HG03045 (cell line): ENCODE measurements around the gene VPS35.
"Not testable (repeated sequence)": the region's sequence is repeated elsewhere in the genome, so short reads cannot be mapped to it uniquely, and the experiment has no call there.

ENCODE experiments used
- ATAC-seq: cut with Tn5 transposase; IDR thresholded peaks from one replicate; pipeline ENCODE4 v1.9.1; 2021; ENCODE audit warnings: mild to moderate bottlenecking, moderate library complexity; ENCODE audit not compliant: unreplicated experiment

Gene VPS35

GRCh38 chr16:46713634-46714033, 24.7 kb upstream of the VPS35 start:
- ATAC-seq = no peak

- ATAC-seq = no peak
Measured at GRCh38 chr16:46712911-46713310, 23.9 kb upstream of the VPS35 start.

GRCh38 chr16:46711106-46712058, 22.4 kb upstream of the VPS35 start:
- no peak for ATAC-seq

- no peak for ATAC-seq
Measured at GRCh38 chr16:46709469-46710005, 20.6 kb upstream of the VPS35 start.

- no peak for ATAC-seq
Measured at GRCh38 chr16:46706642-46707041, 17.7 kb upstream of the VPS35 start.

- no peak for ATAC-seq
Measured at GRCh38 chr16:46702030-46702429, 13.1 kb upstream of the VPS35 start.

GRCh38 chr16:46701615-46702014, 12.6 kb upstream of the VPS35 start:
- no peak for ATAC-seq

- no peak for ATAC-seq
Measured at GRCh38 chr16:46700048-46700447, 11.1 kb upstream of the VPS35 start.

GRCh38 chr16:46696957-46697356, 8.0 kb upstream of the VPS35 start:
- ATAC-seq = no peak

GRCh38 chr16:46695937-46696336, 7.0 kb upstream of the VPS35 start:
- no peak for ATAC-seq

GRCh38 chr16:46693598-46693997, 4.6 kb upstream of the VPS35 start:
- no peak for ATAC-seq

GRCh38 chr16:46691726-46692125, 2.7 kb upstream of the VPS35 start:
- no peak for ATAC-seq

- no peak for ATAC-seq
Measured at GRCh38 chr16:46690281-46691178, 1.6 kb upstream of the VPS35 start.

- peak; percentile 79 for ATAC-seq
Measured at GRCh38 chr16:46689365-46690280, 645 bp upstream of the VPS35 start, which contains the start of gene ORC6. Gene ORC6 (plus strand): TSS chr16:46689659. CDS start chr16:46689706, 47 bp downstream.

GRCh38 chr16:46688101-46688653, 801 bp downstream of the VPS35 start:
- no peak for ATAC-seq

- no peak for ATAC-seq
Measured at GRCh38 chr16:46687486-46687885, 1.5 kb downstream of the VPS35 start.

- no peak for ATAC-seq
Measured at GRCh38 chr16:46686815-46687473, 2.0 kb downstream of the VPS35 start.

- ATAC-seq = not testable (repeated sequence)
Measured at GRCh38 chr16:46681867-46682266, 7.1 kb downstream of the VPS35 start.

- not testable (repeated sequence) for ATAC-seq
Measured at GRCh38 chr16:46677943-46678342, 11.0 kb downstream of the VPS35 start.
